HFFc6 (cell line): Measurements from ENCODE around the gene RNU6-7. TPM values are rescaled to one million over a fixed set of nuclear protein-coding genes. Genes with fewer than 3 reads are reported as not detected.

ENCODE experiments used
- DNase-seq: peaks from one replicate; pipeline ENCODE4 v3.0.0-alpha.2; 2018
- H3K27ac Mint-ChIP-seq: 2 replicates; pipeline ENCODE4 v1.8.0; 2020; ENCODE audit warnings: mild to moderate bottlenecking, mixed read lengths
- H3K27me3 Mint-ChIP-seq: 2 replicates; pipeline ENCODE4 v1.8.0; 2021; ENCODE audit warnings: mild to moderate bottlenecking, moderate library complexity, mixed read lengths; ENCODE audit not compliant: insufficient read depth
- H3K36me3 Mint-ChIP-seq: 2 replicates; pipeline ENCODE4 v1.8.0; 2021; ENCODE audit warnings: low read depth, mixed read lengths
- H3K4me1 Mint-ChIP-seq: 2 replicates; pipeline ENCODE4 v1.8.0; 2020; ENCODE audit warnings: low read depth, mixed read lengths
- H3K4me3 Mint-ChIP-seq: 2 replicates; pipeline ENCODE4 v1.8.0; 2020; ENCODE audit warnings: mild to moderate bottlenecking, moderate library complexity, mixed read lengths
- H3K9me3 Mint-ChIP-seq: 2 replicates; pipeline ENCODE4 v1.8.0; 2020; ENCODE audit warnings: mild to moderate bottlenecking, mixed read lengths
- CTCF ChIP-seq: fragments of 200-600 bp; sonication (generic); IDR thresholded peaks from 2 replicates; pipeline ENCODE4 v1.5.0; 2021; ENCODE audit warnings: antibody characterized with exemption, mild to moderate bottlenecking
- total RNA-seq, 6 experiments: library from RNA; stranded (reverse); fragmentation: NEBNext Ultra II Directional; extraction: Animal tissue kit (Norgen Biotek cat#: 25700); gene quantifications; 2 replicates in 1 of 6; 3 replicates in 5 of 6; pipeline ENCODE4 v1.2.3, GENCODE V29; 2021

RNU6-7 gene
- total RNA-seq, 6 experiments from 2014 or later, result not detected

- no peak for DNase-seq
- H3K27me3 Mint-ChIP-seq, result peaks cover 12% of the 10 kb centered on the region
- TF ChIP-seq CTCF, result no peak
- no peak overlapping the region for H3K27ac Mint-ChIP-seq
- H3K9me3 Mint-ChIP-seq, result no peaks in the 10 kb centered on the region
- H3K4me3 Mint-ChIP-seq, result peak overlapping the region; percentile 91
- no peaks in the 10 kb centered on the region for H3K36me3 Mint-ChIP-seq
- peaks cover 36% of the 10 kb centered on the region for H3K4me1 Mint-ChIP-seq
These were observed 1.3 kb upstream of the RNU6-7 start for GRCh38 chr14:32200368-32201192.

GRCh38 chr14:32201193-32201815 is 541 bp upstream of the RNU6-7 start:
- H3K36me3 Mint-ChIP-seq, result no peaks in the 10 kb centered on the region

GRCh38 chr14:32202491-32202997 is 699 bp downstream of the RNU6-7 start:
- Mint-ChIP-seq H3K27me3 (peaks cover 10% of the 10 kb centered on the region), H3K27ac (peak overlapping the region; percentile 97), H3K4me3 (peak overlapping the region; percentile 91), H3K36me3 (no peaks in the 10 kb centered on the region), H3K9me3 (no peaks in the 10 kb centered on the region), H3K4me1 (peaks cover 41% of the 10 kb centered on the region)
- DNase-seq, result no peak
- no peak for TF ChIP-seq CTCF

More at GRCh38 chr14:32201193-32201815, 541 bp upstream of the RNU6-7 start:
- H3K27me3 Mint-ChIP-seq, result peaks cover 10% of the 10 kb centered on the region
- DNase-seq, result no peak
- peak overlapping the region; percentile 91 for H3K4me3 Mint-ChIP-seq
- no peaks in the 10 kb centered on the region for H3K9me3 Mint-ChIP-seq
- no peak overlapping the region for H3K27ac Mint-ChIP-seq
- no peak for TF ChIP-seq CTCF
- H3K4me1 Mint-ChIP-seq, result peaks cover 41% of the 10 kb centered on the region

DNA sequence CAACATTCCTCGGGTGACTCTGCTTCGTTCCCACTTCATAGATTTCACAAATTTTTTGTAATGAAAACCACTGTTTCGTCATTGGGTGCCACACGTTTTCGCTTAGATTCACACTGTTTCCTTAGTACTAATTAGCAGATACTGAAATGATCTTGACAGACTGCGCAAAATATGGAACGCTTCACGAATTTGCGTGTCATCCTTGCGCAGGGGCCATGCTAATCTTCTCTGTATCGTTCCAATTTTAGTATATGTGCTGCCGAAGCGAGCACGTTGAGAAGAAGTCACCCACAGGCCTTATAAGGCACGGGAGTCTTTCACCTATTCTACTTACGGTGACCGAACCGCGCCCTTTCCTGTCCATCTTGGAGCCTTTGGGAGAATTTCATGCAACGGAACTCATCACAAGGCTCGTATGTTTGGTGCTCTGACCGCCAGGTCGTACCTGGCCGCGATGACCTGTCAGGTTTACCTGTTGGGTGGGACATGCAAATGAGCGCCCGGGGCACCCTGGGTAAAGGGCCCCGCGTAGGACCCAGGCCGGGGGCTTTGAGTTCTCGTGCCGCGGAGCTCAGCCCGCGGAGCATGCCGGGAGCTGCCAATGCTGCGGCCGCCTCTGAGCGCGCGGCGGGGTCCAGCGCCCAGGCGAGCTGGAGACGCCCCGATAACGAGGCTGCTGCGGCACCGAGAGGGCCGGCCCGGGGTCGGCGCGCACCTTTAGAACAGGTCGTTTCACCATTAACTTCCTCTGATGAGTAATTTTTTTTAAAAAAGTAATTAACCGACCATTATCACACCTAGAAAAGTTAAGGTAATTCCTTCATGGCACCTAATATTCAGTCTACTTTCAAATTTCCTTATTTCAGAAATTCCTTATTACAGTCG is 1.4 kb downstream of the RNU6-7 start, which contains the start of gene RNU6-8:
TSS of gene RNU6-8 (minus strand) at position 272 of the 885 bp plus-strand sequence.
- TF ChIP-seq CTCF, result no peak
- H3K27ac Mint-ChIP-seq, result peak within 1 kb of the TSS; percentile 97
- H3K4me1 Mint-ChIP-seq, result peaks cover 41% of the 10 kb centered on the region
- H3K9me3 Mint-ChIP-seq, result no peaks in the 10 kb centered on the region
- peaks cover 10% of the 10 kb centered on the region for H3K27me3 Mint-ChIP-seq
- DNase-seq, result peak; percentile 82
- no peaks in the 10 kb centered on the region for H3K36me3 Mint-ChIP-seq
- H3K4me3 Mint-ChIP-seq, result peak within 1 kb of the TSS; percentile 91

DNA sequence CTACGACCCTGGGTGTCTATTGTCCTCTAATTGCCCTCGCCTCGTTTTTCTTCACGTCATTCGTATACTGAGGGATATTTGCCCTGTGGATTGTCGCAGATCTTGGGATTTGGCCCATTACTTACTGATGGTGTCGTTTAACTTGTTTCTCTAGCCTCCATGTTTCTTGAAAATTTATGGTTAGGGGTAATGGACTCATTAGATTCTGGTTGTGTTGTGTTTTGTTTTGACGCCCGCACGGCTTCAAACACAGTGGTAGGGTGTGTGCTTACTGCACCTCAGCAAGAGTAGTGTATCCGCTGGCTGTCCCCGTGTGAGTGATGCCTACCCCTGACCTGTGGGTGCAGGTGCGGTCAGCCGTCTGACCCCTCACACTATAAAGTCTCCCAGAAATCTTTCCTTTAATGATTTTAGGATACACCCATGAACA is 2.1 kb downstream of the RNU6-7 start:
- Mint-ChIP-seq H3K9me3 (no peaks in the 10 kb centered on the region), H3K4me1 (peaks cover 41% of the 10 kb centered on the region), H3K27ac (0 out of 2 replicates have a peak overlapping the region, but pooled peaks have one; percentile 5), H3K36me3 (no peaks in the 10 kb centered on the region), H3K27me3 (peaks cover 7% of the 10 kb centered on the region), H3K4me3 (peak overlapping the region; percentile 91)
- no peak for DNase-seq
- TF ChIP-seq CTCF, result no peak
